ENCODE results near the gene KNTC1. TPM values are rescaled to one million over a fixed set of nuclear protein-coding genes. Genes with fewer than 3 reads are reported as not detected.

The KNTC1 gene
- total and polyA plus RNA-seq, 2 of the 13 experiments (the other 11 are each of a cell fraction or from before 2014, with no cell fraction given): 45.1 to 57.6 TPM

DNA sequence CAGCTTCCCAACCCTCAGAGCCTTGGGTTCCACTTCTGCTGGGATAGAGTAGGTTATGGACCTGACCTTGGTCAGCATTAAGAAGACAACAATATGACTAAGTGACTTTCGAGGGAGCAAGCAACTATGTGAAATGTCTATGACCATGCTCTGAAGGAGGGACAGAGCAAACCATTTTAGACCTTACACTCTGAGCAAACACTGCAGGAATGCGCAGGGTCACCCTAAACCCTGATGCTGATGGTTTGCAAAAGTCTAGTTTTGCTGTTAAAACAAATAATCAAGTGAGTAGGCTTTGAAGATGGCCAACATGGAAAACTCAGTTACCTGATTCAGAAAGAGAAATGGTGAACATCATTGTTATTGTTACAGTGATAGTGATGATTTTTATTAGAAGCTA is 35.1 kb upstream of the KNTC1 start (continued):
- TF ChIP-seq ZNF784 (CRISPR knock-in tag; IDR thresholded peaks at IDR 0.05; ENCODE audit: borderline replicate concordance) (no peak), KDM4B (CRISPR knock-in tag; IDR thresholded peaks at IDR 0.05) (0 out of 2 replicates have a peak, but pooled peaks have one; percentile 35), SMAD1 (CRISPR knock-in tag; IDR thresholded peaks at IDR 0.05; ENCODE audit: borderline replicate concordance, low read depth) (no peak), ZMYM4 (CRISPR knock-in tag; IDR thresholded peaks at IDR 0.05) (0 out of 2 replicates have a peak, but pooled peaks have one; percentile 49), FOXM1 (CRISPR knock-in tag; IDR thresholded peaks at IDR 0.05) (no peak), GATAD2A (CRISPR knock-in tag; IDR thresholded peaks at IDR 0.05) (peak; percentile 93), HOXA3 (CRISPR knock-in tag; IDR thresholded peaks at IDR 0.05) (peak; percentile 76; the same call in 1 of the 2 replicates), TARDBP (CRISPR knock-in tag; IDR thresholded peaks at IDR 0.05) (no peak; the same call in 1 of the 2 replicates), RORA (CRISPR knock-in tag; IDR thresholded peaks at IDR 0.05) (no peak), ZNF703 (CRISPR knock-in tag; IDR thresholded peaks at IDR 0.05; ENCODE audit: borderline replicate concordance) (no peak), ZNF790 (CRISPR knock-in tag; IDR thresholded peaks at IDR 0.05; ENCODE audit: borderline replicate concordance) (no peak), ZNF446 (CRISPR knock-in tag; IDR thresholded peaks at IDR 0.05) (no peak), ZNF235 (CRISPR knock-in tag; IDR thresholded peaks at IDR 0.05; ENCODE audit: borderline replicate concordance) (no peak), HNRNPLL (IDR thresholded peaks at IDR 0.05; ENCODE audit: low read depth, low read length, poor library complexity, severe bottlenecking) (no peak), STAT5B (CRISPR knock-in tag; IDR thresholded peaks at IDR 0.05) (0 out of 2 replicates have a peak, but pooled peaks have one; percentile 16), ARID2 (CRISPR knock-in tag; IDR thresholded peaks at IDR 0.05; ENCODE audit: borderline replicate concordance) (no peak), ZNF292 (CRISPR knock-in tag; IDR thresholded peaks at IDR 0.05; ENCODE audit: borderline replicate concordance, low read depth) (no peak), YEATS4 (CRISPR knock-in tag; IDR thresholded peaks at IDR 0.05; ENCODE audit: borderline replicate concordance) (peak; percentile 41; the same call in 1 of the 2 replicates), ZNF512B (CRISPR knock-in tag; IDR thresholded peaks at IDR 0.05; ENCODE audit: borderline replicate concordance) (no peak), NR2F6 (IDR thresholded peaks at IDR 0.05) (peak; percentile 85), NR2F6 (CRISPR knock-in tag; IDR thresholded peaks at IDR 0.05) (peak; percentile 89), ZNF230 (CRISPR knock-in tag; IDR thresholded peaks at IDR 0.05) (0 out of 2 replicates have a peak, but pooled peaks have one; percentile 45), CREB3 (CRISPR knock-in tag; IDR thresholded peaks at IDR 0.05) (no peak)
- TF ChIP-seq, protein P1, sequence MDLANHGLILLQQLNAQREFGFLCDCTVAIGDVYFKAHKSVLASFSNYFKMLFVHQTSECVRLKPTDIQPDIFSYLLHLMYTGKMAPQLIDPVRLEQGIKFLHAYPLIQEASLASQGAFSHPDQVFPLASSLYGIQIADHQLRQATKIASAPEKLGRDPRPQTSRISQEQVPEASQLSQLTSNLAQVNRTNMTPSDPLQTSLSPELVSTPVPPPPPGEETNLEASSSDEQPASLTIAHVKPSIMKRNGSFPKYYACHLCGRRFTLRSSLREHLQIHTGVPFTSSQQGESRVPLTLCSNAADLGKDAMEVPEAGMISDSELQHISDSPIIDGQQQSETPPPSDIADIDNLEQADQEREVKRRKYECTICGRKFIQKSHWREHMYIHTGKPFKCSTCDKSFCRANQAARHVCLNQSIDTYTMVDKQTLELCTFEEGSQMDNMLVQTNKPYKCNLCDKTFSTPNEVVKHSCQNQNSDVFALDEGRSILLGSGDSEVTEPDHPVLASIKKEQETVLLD (CRISPR knock-in tag; IDR thresholded peaks at IDR 0.05; ENCODE audit: low read depth): no peak
- TF ChIP-seq, protein P2, sequence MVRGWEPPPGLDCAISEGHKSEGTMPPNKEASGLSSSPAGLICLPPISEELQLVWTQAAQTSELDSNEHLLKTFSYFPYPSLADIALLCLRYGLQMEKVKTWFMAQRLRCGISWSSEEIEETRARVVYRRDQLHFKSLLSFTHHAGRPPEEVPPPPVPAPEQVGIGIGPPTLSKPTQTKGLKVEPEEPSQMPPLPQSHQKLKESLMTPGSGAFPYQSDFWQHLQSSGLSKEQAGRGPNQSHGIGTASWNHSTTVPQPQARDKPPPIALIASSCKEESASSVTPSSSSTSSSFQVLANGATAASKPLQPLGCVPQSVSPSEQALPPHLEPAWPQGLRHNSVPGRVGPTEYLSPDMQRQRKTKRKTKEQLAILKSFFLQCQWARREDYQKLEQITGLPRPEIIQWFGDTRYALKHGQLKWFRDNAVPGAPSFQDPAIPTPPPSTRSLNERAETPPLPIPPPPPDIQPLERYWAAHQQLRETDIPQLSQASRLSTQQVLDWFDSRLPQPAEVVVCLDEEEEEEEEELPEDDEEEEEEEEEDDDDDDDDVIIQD (CRISPR knock-in tag; IDR thresholded peaks at IDR 0.05; ENCODE audit: low read depth): peak; percentile 24; the same call in 1 of the 2 replicates

Data from HepG2 (cell line).